HCT116 (cell line): ENCODE data around the gene RNF166. TPM values are rescaled to one million over a fixed set of nuclear protein-coding genes. Genes with fewer than 3 reads are reported as not detected.

Experiments used
- ATAC-seq: fragments of 200-7000 bp; cut with Tn5 transposase; 2 replicates; pipeline ENCODE4 v1.9.1; 2020; ENCODE audit warnings: mild to moderate bottlenecking, moderate library complexity
- BruUV-seq: library from RNA; stranded (reverse); fragments of 400-500 nt; replicated peaks from 2 replicates; lab custom pipeline; 2021; lab: Mats Ljungman, UMichigan
- CTCF ChIA-PET: fragments of 300-600 bp; sonication (Branson Sonifier 250); formaldehyde crosslinking; loops from one replicate; lab custom pipeline; 2021; ENCODE audit warnings: antibody characterized with exemption; lab: Charles Lee
- POLR2A ChIA-PET: fragments of 300-600, 350-600 bp; sonication (Branson Sonifier 250); formaldehyde crosslinking; loops from one replicate; lab custom pipeline; 2021; ENCODE audit warnings: antibody characterized with exemption; lab: Charles Lee
- RAD21 ChIA-PET, 2 experiments: fragments of 300-600 bp; sonication (Branson Sonifier 250); formaldehyde crosslinking; loops; one replicate each; lab custom pipeline; 2023; ENCODE audit warnings: low total read pairs in 2 of 2; ENCODE audit not compliant: uncharacterized antibody in 2 of 2, unreplicated experiment in 2 of 2, low non-redundant PET in 1 of 2; lab: Charles Lee
- DNase-seq: peaks from one replicate; pipeline ENCODE4 v3.0.0-alpha.2; 2010; ENCODE audit warnings: low read depth, low spot score
- H2AFZ ChIP-seq: fragments of 200-600 bp; shearing (Covaris generic), sonication (generic); 2 replicates; pipeline ENCODE4 v1.6.1; 2017; ENCODE audit warnings: low read depth, mixed run types, mixed read lengths, antibody characterized with exemption, low read length; ENCODE audit not compliant: poor library complexity, severe bottlenecking
- H3K27ac ChIP-seq: 2 replicates; pipeline ENCODE4 v1.5.1; 2012; ENCODE audit warnings: low read depth, low read length
- H3K27me3 ChIP-seq: fragments of 200-600 bp; sonication (generic); 2 replicates; pipeline ENCODE4 v1.6.1; 2016; ENCODE audit warnings: mixed run types, low read length, mixed read lengths; ENCODE audit not compliant: insufficient read depth
- H3K36me3 ChIP-seq, 2 experiments: fragments of 200-500 bp in 1 of 2; fragments of 200-600 bp in 1 of 2; sonication (Bioruptor generic) in 1 of 2; sonication (generic) in 1 of 2; 2 replicates each; pipeline versions ENCODE4 v1.5.1 to v1.6.1; 2014 to 2016; ENCODE audit warnings: low read length in 2 of 2, inconsistent platforms in 1 of 2, mixed read lengths in 1 of 2, mixed run types in 1 of 2; ENCODE audit not compliant: insufficient read depth in 2 of 2, control insufficient read depth in 1 of 2
- H3K4me1 ChIP-seq, 2 experiments: fragments of 200-600 bp in 1 of 2; sonication (generic) in 1 of 2; 2 replicates each; pipeline versions ENCODE4 v1.5.1 to v1.6.1; 2012 to 2017; ENCODE audit warnings: low read length in 2 of 2, inconsistent platforms in 1 of 2, mild to moderate bottlenecking in 1 of 2, mixed read lengths in 1 of 2, mixed run types in 1 of 2, moderate library complexity in 1 of 2; ENCODE audit not compliant: insufficient read depth in 2 of 2, control insufficient read depth in 1 of 2
- H3K4me2 ChIP-seq: fragments of 200-600 bp; sonication (generic); 2 replicates; pipeline ENCODE4 v1.6.1; 2017; ENCODE audit warnings: mixed run types, low read length, mixed read lengths
- H3K4me3 ChIP-seq, 2 experiments: fragments of 200-600 bp in 1 of 2; sonication (generic) in 1 of 2; replicated peaks in 1 of 2; 2 replicates each; pipeline ENCODE4 v1.5.1; 2011 to 2016; ENCODE audit warnings: low read length in 2 of 2, control low read depth in 1 of 2, low read depth in 1 of 2, mild to moderate bottlenecking in 1 of 2, mixed read lengths in 1 of 2, mixed run types in 1 of 2
- H3K79me2 ChIP-seq: fragments of 200-600 bp; sonication (generic); 2 replicates; pipeline ENCODE4 v1.6.1; 2017; ENCODE audit warnings: mild to moderate bottlenecking, mixed run types, low read length, moderate library complexity, mixed read lengths; ENCODE audit not compliant: insufficient read depth
- H3K9ac ChIP-seq: fragments of 200-600 bp; sonication (generic); 2 replicates; pipeline ENCODE4 v1.6.1; 2016; ENCODE audit warnings: low read length, mixed read lengths
- H3K9me2 ChIP-seq: fragments of 200-600 bp; sonication (generic), shearing (Covaris generic); 2 replicates; pipeline ENCODE4 v1.6.1; 2017; ENCODE audit warnings: mixed run types, mild to moderate bottlenecking, moderate library complexity; ENCODE audit not compliant: insufficient read depth
- H3K9me3 ChIP-seq, 2 experiments: fragments of 200-500 bp in 1 of 2; fragments of 200-600 bp in 1 of 2; sonication (Bioruptor generic) in 1 of 2; sonication (generic) in 1 of 2; 2 replicates each; pipeline ENCODE4 v1.6.1; 2014 to 2017; ENCODE audit warnings: low read length in 2 of 2, mixed read lengths in 2 of 2, inconsistent platforms in 1 of 2, low read depth in 1 of 2, mild to moderate bottlenecking in 1 of 2, mixed run types in 1 of 2, moderate library complexity in 1 of 2; ENCODE audit not compliant: control insufficient read depth in 1 of 2, insufficient read depth in 1 of 2
- H4K20me1 ChIP-seq: fragments of 200-600 bp; sonication (generic), shearing (Covaris generic); 2 replicates; pipeline ENCODE4 v1.6.1; 2017; ENCODE audit warnings: mixed run types, mild to moderate bottlenecking, moderate library complexity; ENCODE audit not compliant: insufficient read depth
- EGR1 ChIP-seq: IDR thresholded peaks from 2 replicates; pipeline ENCODE4 v1.6.1; 2012; ENCODE audit warnings: low read depth
- ELF1 ChIP-seq: IDR thresholded peaks from 2 replicates; pipeline ENCODE4 v1.6.1; 2012; ENCODE audit warnings: low read depth, borderline replicate concordance
- EZH2phosphoT487 ChIP-seq: fragments of 200-600 bp; IDR thresholded peaks from 2 replicates; pipeline ENCODE4 v1.6.1; 2018; ENCODE audit warnings: antibody characterized with exemption, borderline replicate concordance
- FOSL1 ChIP-seq: IDR thresholded peaks from 2 replicates; pipeline ENCODE4 v1.6.1; 2012; ENCODE audit warnings: low read depth
- JUND ChIP-seq: IDR thresholded peaks from 2 replicates; pipeline ENCODE4 v1.6.1; 2012
- RAD21 ChIP-seq: IDR thresholded peaks from 2 replicates; pipeline ENCODE4 v1.6.1; 2012; ENCODE audit warnings: low read depth, mild to moderate bottlenecking
- SRF ChIP-seq: IDR thresholded peaks from 2 replicates; pipeline ENCODE4 v1.6.1; 2012; ENCODE audit warnings: low read depth
- YY1 ChIP-seq: IDR thresholded peaks from 2 replicates; pipeline ENCODE4 v1.6.1; 2011; ENCODE audit warnings: low read length, low read depth, moderate library complexity, mild to moderate bottlenecking; ENCODE audit not compliant: insufficient replicate concordance; ENCODE audit errors: extremely low read depth
- ZFX ChIP-seq: fragments of 450-650 bp; IDR thresholded peaks from 2 replicates; pipeline ENCODE4 v1.6.1; 2017
- intact Hi-C: fragments of 100-400 bp; cut with micrococcal nuclease; formaldehyde crosslinking; loops from 2 replicates; pipeline ENCODE4 v1.10.0; 2022
- total RNA-seq: library from RNA; stranded (reverse); gene quantifications from one replicate; pipeline ENCODE4 v1.2.1, GENCODE V29; 2021; ENCODE audit not compliant: unreplicated experiment
- TF ChIP-seq, protein P1 (sequence below), 3 experiments: fragments of 200-600 bp in 1 of 3; sonication (generic) in 1 of 3; IDR thresholded peaks in 2 of 3; conservative IDR thresholded peaks in 1 of 3; 2 replicates each; pipeline ENCODE4 v1.5.1; 2012 to 2017; ENCODE audit warnings: low read depth in 2 of 3, low read length in 2 of 3, antibody characterized with exemption in 1 of 3, borderline replicate concordance in 1 of 3, control low read depth in 1 of 3, mild to moderate bottlenecking in 1 of 3, mixed read lengths in 1 of 3, mixed run types in 1 of 3, moderate library complexity in 1 of 3; ENCODE audit not compliant: insufficient read depth in 1 of 3

Gene RNF166
- total RNA-seq, 1 experiment from 2014 or later: 39.4 TPM

DNA sequence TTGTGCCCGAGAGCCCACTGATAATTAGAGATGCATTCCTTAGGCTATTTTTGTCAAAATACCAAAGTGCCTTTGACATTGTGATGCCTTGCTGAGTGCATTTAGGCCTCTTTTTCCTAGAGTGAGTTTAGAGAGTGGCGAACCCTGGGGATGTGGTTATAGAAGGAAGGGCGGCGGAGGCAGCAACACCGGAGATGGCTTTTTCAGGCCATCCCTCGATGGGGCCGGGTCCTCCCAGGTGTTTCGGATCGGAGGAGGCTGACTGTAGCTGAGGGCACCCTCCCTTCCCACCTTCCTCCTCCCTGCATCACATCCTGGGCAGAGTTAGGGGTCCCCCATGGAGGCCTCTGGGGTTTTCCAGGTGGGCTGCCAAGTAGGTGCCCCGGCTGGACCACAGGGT, 13.3 kb downstream of the RNF166 start (continued):
- no peak for TF ChIP-seq SRF
- TF ChIP-seq, all 23 proteins: peak for 0

DNA sequence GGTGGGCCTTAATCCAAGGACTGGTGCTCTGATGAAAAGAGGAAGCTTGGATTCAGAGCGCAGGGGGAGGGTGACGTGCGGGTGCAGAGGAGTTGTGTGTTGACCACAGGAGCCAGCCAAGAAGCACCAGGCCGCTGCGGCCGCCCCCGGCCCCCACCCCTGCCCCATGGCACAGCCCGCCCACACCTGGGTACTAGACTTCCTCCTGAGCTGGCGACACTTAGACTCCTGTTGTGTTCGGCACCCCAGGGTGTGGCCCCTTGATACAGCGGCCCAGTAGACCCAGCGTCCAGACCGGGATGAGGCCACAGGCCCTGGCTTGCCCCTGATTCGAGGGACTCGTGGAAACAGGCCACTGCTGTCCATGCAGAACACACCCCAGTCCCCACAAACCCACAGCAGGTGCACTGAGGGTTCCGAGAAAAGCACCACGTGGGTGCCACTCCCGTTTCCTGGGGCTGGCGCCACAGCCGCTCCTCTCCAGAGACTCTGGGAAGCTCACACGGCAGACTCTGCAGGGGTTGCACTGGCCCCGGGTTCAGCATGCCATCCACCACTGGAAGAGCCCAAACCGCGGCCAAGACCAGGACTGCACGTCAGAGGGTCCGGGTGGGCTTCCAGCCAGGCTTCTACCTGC, 14.2 kb downstream of the RNF166 start:
- H3K27me3 ChIP-seq: no peaks in the 10 kb centered on the region
- ChIA-PET CTCF (no interaction called here), RAD21 (no interaction called here)
- H3K4me3 ChIP-seq: no peak overlapping the region
- no peak overlapping the region for H2AFZ ChIP-seq
- no peak overlapping the region for H3K4me2 ChIP-seq
- no TSS peak for BruUV-seq
- DNase-seq (no peak), ATAC-seq (no peak)
- H3K4me1 ChIP-seq: peaks cover 12 to 15% of the 10 kb centered on the region in 2 experiments
- no peak overlapping the region for H3K9ac ChIP-seq
- intact Hi-C loops: no loop called here
- H3K79me2 ChIP-seq: no peaks in the 10 kb centered on the region
- no peaks in the 10 kb centered on the region for H3K9me2 ChIP-seq
- TF ChIP-seq, protein P1, sequence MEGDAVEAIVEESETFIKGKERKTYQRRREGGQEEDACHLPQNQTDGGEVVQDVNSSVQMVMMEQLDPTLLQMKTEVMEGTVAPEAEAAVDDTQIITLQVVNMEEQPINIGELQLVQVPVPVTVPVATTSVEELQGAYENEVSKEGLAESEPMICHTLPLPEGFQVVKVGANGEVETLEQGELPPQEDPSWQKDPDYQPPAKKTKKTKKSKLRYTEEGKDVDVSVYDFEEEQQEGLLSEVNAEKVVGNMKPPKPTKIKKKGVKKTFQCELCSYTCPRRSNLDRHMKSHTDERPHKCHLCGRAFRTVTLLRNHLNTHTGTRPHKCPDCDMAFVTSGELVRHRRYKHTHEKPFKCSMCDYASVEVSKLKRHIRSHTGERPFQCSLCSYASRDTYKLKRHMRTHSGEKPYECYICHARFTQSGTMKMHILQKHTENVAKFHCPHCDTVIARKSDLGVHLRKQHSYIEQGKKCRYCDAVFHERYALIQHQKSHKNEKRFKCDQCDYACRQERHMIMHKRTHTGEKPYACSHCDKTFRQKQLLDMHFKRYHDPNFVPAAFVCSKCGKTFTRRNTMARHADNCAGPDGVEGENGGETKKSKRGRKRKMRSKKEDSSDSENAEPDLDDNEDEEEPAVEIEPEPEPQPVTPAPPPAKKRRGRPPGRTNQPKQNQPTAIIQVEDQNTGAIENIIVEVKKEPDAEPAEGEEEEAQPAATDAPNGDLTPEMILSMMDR (IDR thresholded peaks at IDR 0.05 in 2 of 3, conservative IDR thresholded peaks at IDR 0.05 in 1 of 3; ENCODE audit: borderline replicate concordance in 1 of 3, insufficient read depth in 1 of 3, low read depth in 2 of 3, low read length in 2 of 3): no peak
- no peak for TF ChIP-seq EGR1
- no peak for TF ChIP-seq ELF1
- TF ChIP-seq RAD21: no peak
- no peak for TF ChIP-seq ZFX
- TF ChIP-seq JUND: no peak
- no peak for TF ChIP-seq EZH2phosphoT487
- TF ChIP-seq YY1: no peak
- no peak for TF ChIP-seq FOSL1
- TF ChIP-seq, all 23 proteins: peak for 0
- Histone ChIP-seq H3K9me3 (no peaks in the 10 kb centered on the region), H4K20me1 (no peaks in the 10 kb centered on the region), H3K27ac (no peak overlapping the region), H3K36me3 (no peaks in the 10 kb centered on the region)
- POLR2A ChIA-PET: interaction anchor here (0.6 kb wide), 1 partner anchor 8 kb away, joined by 5 read pairs; no protein-coding TSS in a partner anchor
